Measurements from ENCODE around the gene TMEM184B.

GRCh38 chr22:38302906-38303305 is 30.1 kb upstream of the TMEM184B start:
- TF ChIP-seq ZNF70 (CRISPR knock-in tag; IDR thresholded peaks at IDR 0.05) (no peak), POU6F1 (CRISPR knock-in tag; IDR thresholded peaks at IDR 0.05; ENCODE audit: borderline replicate concordance, low read depth) (no peak), ISL1 (CRISPR knock-in tag; IDR thresholded peaks at IDR 0.05) (no peak), OSR1 (CRISPR knock-in tag; IDR thresholded peaks at IDR 0.05) (no peak), ZFP30 (CRISPR knock-in tag; IDR thresholded peaks at IDR 0.05) (no peak), ZFP3 (CRISPR knock-in tag; IDR thresholded peaks at IDR 0.05) (no peak), GLIS3 (CRISPR knock-in tag; IDR thresholded peaks at IDR 0.05) (no peak), RARB (CRISPR knock-in tag; IDR thresholded peaks at IDR 0.05) (no peak), CREB5 (CRISPR knock-in tag; IDR thresholded peaks at IDR 0.05; ENCODE audit: low read depth) (no peak), TOX (CRISPR knock-in tag; IDR thresholded peaks at IDR 0.05; ENCODE audit: borderline replicate concordance) (no peak)
- TF ChIP-seq, protein P1, sequence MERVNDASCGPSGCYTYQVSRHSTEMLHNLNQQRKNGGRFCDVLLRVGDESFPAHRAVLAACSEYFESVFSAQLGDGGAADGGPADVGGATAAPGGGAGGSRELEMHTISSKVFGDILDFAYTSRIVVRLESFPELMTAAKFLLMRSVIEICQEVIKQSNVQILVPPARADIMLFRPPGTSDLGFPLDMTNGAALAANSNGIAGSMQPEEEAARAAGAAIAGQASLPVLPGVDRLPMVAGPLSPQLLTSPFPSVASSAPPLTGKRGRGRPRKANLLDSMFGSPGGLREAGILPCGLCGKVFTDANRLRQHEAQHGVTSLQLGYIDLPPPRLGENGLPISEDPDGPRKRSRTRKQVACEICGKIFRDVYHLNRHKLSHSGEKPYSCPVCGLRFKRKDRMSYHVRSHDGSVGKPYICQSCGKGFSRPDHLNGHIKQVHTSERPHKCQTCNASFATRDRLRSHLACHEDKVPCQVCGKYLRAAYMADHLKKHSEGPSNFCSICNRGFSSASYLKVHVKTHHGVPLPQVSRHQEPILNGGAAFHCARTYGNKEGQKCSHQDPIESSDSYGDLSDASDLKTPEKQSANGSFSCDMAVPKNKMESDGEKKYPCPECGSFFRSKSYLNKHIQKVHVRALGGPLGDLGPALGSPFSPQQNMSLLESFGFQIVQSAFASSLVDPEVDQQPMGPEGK (CRISPR knock-in tag; IDR thresholded peaks at IDR 0.05; ENCODE audit: borderline replicate concordance) = no peak
